H1 (cell line): ENCODE data around the gene TNNT3. TPM values are rescaled to one million over a fixed set of nuclear protein-coding genes. Genes with fewer than 3 reads are reported as not detected.

Experiments used
- CTCF ChIA-PET: fragments of 300-600 bp; sonication (Branson Sonifier 250); formaldehyde crosslinking; loops from one replicate; lab custom pipeline; 2021; ENCODE audit not compliant: partially characterized antibody; lab: Charles Lee
- POLR2A ChIA-PET: fragments of 300-600 bp; sonication (Branson Sonifier 250); formaldehyde crosslinking; loops from one replicate; lab custom pipeline; 2021; ENCODE audit warnings: inconsistent platforms; ENCODE audit not compliant: partially characterized antibody; lab: Charles Lee
- DNase-seq, 2 experiments: peaks; one replicate each; pipeline versions ENCODE4 v3.0.0 to v3.0.0-alpha.2; 2010 to 2022; ENCODE audit warnings: low spot score in 2 of 2, low read depth in 1 of 2, mixed read lengths in 1 of 2
- FAIRE-seq: peaks from 2 replicates; lab custom pipeline; 2011; peaks lifted over from hg19 to GRCh38; lab: Jason Lieb, UNC
- H2AFZ ChIP-seq: 2 replicates; pipeline ENCODE4 v1.8.1; 2012; ENCODE audit warnings: low read length, inconsistent platforms
- H2AK5ac ChIP-seq: 2 replicates; pipeline ENCODE4 v1.6.1; 2013; ENCODE audit warnings: low read depth, low read length
- H2BK120ac ChIP-seq: replicated peaks from 2 replicates; pipeline ENCODE3; 2013; ENCODE audit warnings: low read depth, low read length, inconsistent platforms
- H2BK12ac ChIP-seq: 2 replicates; pipeline ENCODE4 v1.6.1; 2013; ENCODE audit warnings: low read depth, low read length
- H2BK15ac ChIP-seq: 2 replicates; pipeline ENCODE4 v1.6.1; 2013; ENCODE audit warnings: low read length
- H2BK20ac ChIP-seq: 2 replicates; pipeline ENCODE4 v1.6.1; 2013; ENCODE audit warnings: low read length
- H2BK5ac ChIP-seq: 2 replicates; pipeline ENCODE4 v1.6.1; 2013; ENCODE audit warnings: low read depth, low read length
- H3K14ac ChIP-seq: 2 replicates; pipeline ENCODE4 v1.6.1; 2013; ENCODE audit warnings: inconsistent platforms; ENCODE audit not compliant: insufficient read length
- H3K18ac ChIP-seq: 2 replicates; pipeline ENCODE4 v1.6.1; 2013; ENCODE audit warnings: low read length; ENCODE audit errors: extremely low read depth
- H3K23ac ChIP-seq: 2 replicates; pipeline ENCODE4 v1.6.1; 2013; ENCODE audit warnings: inconsistent platforms; ENCODE audit not compliant: insufficient read length
- H3K23me2 ChIP-seq: 2 replicates; pipeline ENCODE4 v1.6.1; 2013; ENCODE audit warnings: low read depth, low read length
- H3K27ac ChIP-seq: 2 replicates; pipeline ENCODE4 v1.6.1; 2011; ENCODE audit warnings: low read depth, low read length, inconsistent platforms
- H3K27me3 ChIP-seq, 4 experiments: replicated peaks in 1 of 4; 1 replicate in 1 of 4; 2 replicates in 3 of 4; pipeline versions ENCODE4 v1.6.1 to v1.8.1; 2011 to 2013; ENCODE audit warnings: low read length in 3 of 4, mild to moderate bottlenecking in 3 of 4, inconsistent platforms in 2 of 4, mixed read lengths in 2 of 4, moderate library complexity in 1 of 4; ENCODE audit not compliant: control insufficient read depth in 3 of 4, insufficient read depth in 3 of 4; ENCODE audit errors: extremely low read depth in 1 of 4
- H3K36me3 ChIP-seq, 4 experiments: 2 replicates each; pipeline versions ENCODE4 v1.6.1 to v1.8.1; 2011 to 2013; ENCODE audit warnings: mild to moderate bottlenecking in 4 of 4, low read length in 3 of 4, moderate library complexity in 2 of 4, control low read depth in 1 of 4, inconsistent platforms in 1 of 4; ENCODE audit not compliant: insufficient read depth in 4 of 4, control insufficient read depth in 2 of 4
- H3K4ac ChIP-seq: replicated peaks from 2 replicates; pipeline ENCODE3; 2013; ENCODE audit warnings: low read length, low read depth, mixed read lengths, inconsistent platforms; ENCODE audit not compliant: insufficient read length
- H3K4me1 ChIP-seq, 4 experiments: replicated peaks in 1 of 4; 1 replicate in 1 of 4; 2 replicates in 3 of 4; pipeline versions ENCODE4 v1.6.1 to v1.8.1; 2011 to 2013; ENCODE audit warnings: low read length in 3 of 4, inconsistent platforms in 2 of 4, mixed read lengths in 1 of 4; ENCODE audit not compliant: insufficient read depth in 4 of 4, control insufficient read depth in 3 of 4
- H3K4me2 ChIP-seq, 2 experiments: 2 replicates each; pipeline versions ENCODE4 v1.6.1 to v1.8.1; 2011 to 2013; ENCODE audit warnings: low read depth in 2 of 2, low read length in 2 of 2, control low read depth in 1 of 2, inconsistent platforms in 1 of 2, mild to moderate bottlenecking in 1 of 2; ENCODE audit not compliant: insufficient read depth in 1 of 2
- H3K4me3 ChIP-seq, 4 experiments: fragments of 200-600, 300-600 bp in 1 of 4; sonication (generic), shearing (Covaris generic), sonication (Bioruptor Twin) in 1 of 4; 2 replicates each; pipeline versions ENCODE4 v1.5.1 to v1.8.1; 2011 to 2016; ENCODE audit warnings: low read length in 4 of 4, low read depth in 3 of 4, control low read depth in 2 of 4, inconsistent platforms in 2 of 4, mild to moderate bottlenecking in 2 of 4, mixed read lengths in 1 of 4, moderate library complexity in 1 of 4; ENCODE audit not compliant: insufficient read depth in 2 of 4; ENCODE audit errors: extremely low read depth in 1 of 4
- H3K56ac ChIP-seq: replicated peaks from 2 replicates; pipeline ENCODE3; 2013; ENCODE audit warnings: low read depth, mild to moderate bottlenecking, mixed read lengths, low read length, inconsistent platforms; ENCODE audit not compliant: insufficient read length
- H3K79me1 ChIP-seq: 2 replicates; pipeline ENCODE4 v1.6.1; 2013; ENCODE audit warnings: low read depth, low read length, control low read depth
- H3K79me2 ChIP-seq, 2 experiments: 2 replicates each; pipeline versions ENCODE4 v1.6.1 to v1.8.1; 2012 to 2013; ENCODE audit warnings: low read length in 2 of 2, mild to moderate bottlenecking in 2 of 2, inconsistent platforms in 1 of 2; ENCODE audit not compliant: insufficient read depth in 2 of 2, control insufficient read depth in 1 of 2
- H3K9ac ChIP-seq, 4 experiments: replicated peaks in 1 of 4; 1 replicate in 1 of 4; 2 replicates in 3 of 4; pipeline versions ENCODE4 v1.6.1 to v1.8.1; 2011 to 2013; ENCODE audit warnings: low read depth in 3 of 4, low read length in 3 of 4, control low read depth in 2 of 4, mild to moderate bottlenecking in 2 of 4, moderate library complexity in 2 of 4, inconsistent platforms in 1 of 4; ENCODE audit errors: extremely low read depth in 1 of 4
- H3K9me3 ChIP-seq, 2 experiments: 2 replicates each; pipeline versions ENCODE4 v1.6.1 to v1.8.1; 2012 to 2013; ENCODE audit warnings: mild to moderate bottlenecking in 2 of 2, moderate library complexity in 2 of 2, control low read depth in 1 of 2, inconsistent platforms in 1 of 2, low read depth in 1 of 2, low read length in 1 of 2, mixed read lengths in 1 of 2; ENCODE audit not compliant: insufficient read depth in 2 of 2
- H4K20me1 ChIP-seq, 2 experiments: replicated peaks in 1 of 2; 2 replicates each; pipeline versions ENCODE3 to v1.8.1; 2011 to 2013; ENCODE audit warnings: inconsistent platforms in 2 of 2, low read length in 2 of 2, mild to moderate bottlenecking in 1 of 2; ENCODE audit not compliant: insufficient read depth in 2 of 2, control insufficient read depth in 1 of 2
- H4K5ac ChIP-seq: 2 replicates; pipeline ENCODE4 v1.6.1; 2013; ENCODE audit warnings: low read length, low read depth, mixed read lengths, inconsistent platforms; ENCODE audit not compliant: insufficient read length
- H4K8ac ChIP-seq: 2 replicates; pipeline ENCODE4 v1.8.0; 2013; ENCODE audit warnings: mild to moderate bottlenecking, moderate library complexity, low read length, inconsistent platforms; ENCODE audit not compliant: insufficient read depth; ENCODE audit errors: extremely low read depth
- H4K91ac ChIP-seq: replicated peaks from 2 replicates; pipeline ENCODE3; 2013; ENCODE audit warnings: low read length, mixed read lengths, inconsistent platforms; ENCODE audit not compliant: insufficient read length
- BRCA1 ChIP-seq: IDR thresholded peaks from 2 replicates; pipeline ENCODE4 v1.6.1; 2012; ENCODE audit warnings: low read depth, low read length, improper control_type of control experiment
- CHD1 ChIP-seq: IDR thresholded peaks from 2 replicates; pipeline ENCODE4 v1.6.1; 2012; ENCODE audit warnings: low read depth, low read length, improper control_type of control experiment
- CREB1 ChIP-seq: IDR thresholded peaks from 2 replicates; pipeline ENCODE4 v1.6.1; 2012; ENCODE audit warnings: inconsistent platforms
- CTBP2 ChIP-seq: IDR thresholded peaks from 2 replicates; pipeline ENCODE4 v1.7.0; 2011; ENCODE audit warnings: borderline replicate concordance, mild to moderate bottlenecking, moderate library complexity, mixed read lengths, low read length; ENCODE audit not compliant: insufficient read depth, insufficient read length
- EGR1 ChIP-seq: IDR thresholded peaks from 2 replicates; pipeline ENCODE4 v1.6.1; 2011; ENCODE audit warnings: low read depth, low read length, borderline replicate concordance
- GABPA ChIP-seq: IDR thresholded peaks from 2 replicates; pipeline ENCODE4 v1.6.1; 2011; ENCODE audit warnings: mild to moderate bottlenecking, low read length, moderate library complexity, borderline replicate concordance; ENCODE audit not compliant: insufficient read depth
- GTF2F1 ChIP-seq: IDR thresholded peaks from 2 replicates; pipeline ENCODE4 v1.6.1; 2012; ENCODE audit warnings: low read depth, low read length, improper control_type of control experiment, borderline replicate concordance
- HDAC6 ChIP-seq: IDR thresholded peaks from one replicate; pipeline ENCODE4 v1.7.1; 2012; ENCODE audit warnings: low read depth, mild to moderate bottlenecking, inconsistent platforms, low read length, moderate library complexity
- JUND ChIP-seq: IDR thresholded peaks from 2 replicates; pipeline ENCODE4 v1.6.1; 2011; ENCODE audit warnings: mild to moderate bottlenecking, improper control_type of control experiment, low read length
- POLR2AphosphoS5 ChIP-seq: IDR thresholded peaks from 2 replicates; pipeline ENCODE4 v1.6.1; 2011; ENCODE audit warnings: low read depth, low read length
- POU5F1 ChIP-seq: IDR thresholded peaks from 2 replicates; pipeline ENCODE4 v1.6.1; 2011; ENCODE audit warnings: low read depth, mild to moderate bottlenecking, low read length, moderate library complexity
- RFX5 ChIP-seq: IDR thresholded peaks from 2 replicates; pipeline ENCODE4 v1.6.1; 2011; ENCODE audit warnings: low read depth, low read length, improper control_type of control experiment, borderline replicate concordance
- SUZ12 ChIP-seq: fragments of 200-600 bp; sonication (generic); IDR thresholded peaks from 2 replicates; pipeline ENCODE4 v1.6.1; 2012; ENCODE audit warnings: mild to moderate bottlenecking, inconsistent platforms, low read length, moderate library complexity, mixed read lengths
- WGBS, 2 experiments: shearing (Covaris generic) in 1 of 2; methylation state at CpG; one replicate each; pipeline versions ENCODE4 v1.1.6 to v1.1.7; 2013 to 2015; ENCODE audit warnings: low lambda C conversion rate in 2 of 2, mixed read lengths in 2 of 2, inconsistent platforms in 1 of 2, low coverage in 1 of 2, missing lambda C conversion rate in 1 of 2; ENCODE audit not compliant: insufficient replicate concordance in 2 of 2, insufficient coverage in 1 of 2, insufficient read length in 1 of 2; ENCODE audit errors: extremely low coverage in 1 of 2, missing lambda C conversion rate in 1 of 2; 5-methylcytosine and 5-hydroxymethylcytosine counted together
- polyA plus RNA-seq, 7 experiments: library from polyadenylated mRNA; depleted of rRNA in 3 of 7; stranded (reverse) in 5 of 7; unstranded in 2 of 7; fragments of >200 nt in 5 of 7; fragments of 200-250 nt in 2 of 7; gene quantifications; 1 replicate in 5 of 7; 2 replicates in 1 of 7; 4 replicates in 1 of 7; pipeline versions ENCODE4 v1.2.1 to v1.2.3, GENCODE V29; 2011 to 2013; ENCODE audit warnings: missing spikeins in 2 of 7, mixed read lengths in 2 of 7
- total RNA-seq: library from RNA; stranded (reverse); fragmentation: NEBNext Ultra II Directional; extraction: Animal tissue kit (Norgen Biotek cat#: 25700); gene quantifications from 2 replicates; pipeline ENCODE4 v1.2.1, GENCODE V29; 2021

Gene TNNT3
- total and polyA plus RNA-seq, 2 of the 8 experiments (the other 6 are each of a cell fraction or from before 2014, with no cell fraction given) = not detected

GRCh38 chr11:1968454-1969002 is 49.0 kb downstream of the TNNT3 start:
- no peak overlapping the region for H3K18ac ChIP-seq
- H4K8ac ChIP-seq = no peak overlapping the region
- H3K9ac ChIP-seq = no peak overlapping the region
- no peaks in the 10 kb centered on the region for H4K20me1 ChIP-seq
- no peak overlapping the region for H3K23ac ChIP-seq
- H2BK15ac ChIP-seq = no peak overlapping the region
- H4K5ac ChIP-seq = no peak overlapping the region
- no peak overlapping the region for H3K14ac ChIP-seq
- no peak overlapping the region for H3K4me3 ChIP-seq
- WGBS, 2 experiments = no CpG with 5 or more reads among the region's 24 CpGs
- H3K4me1 ChIP-seq = no peaks in the 10 kb centered on the region
- H3K27ac ChIP-seq = no peak overlapping the region
- H2BK5ac ChIP-seq = no peak overlapping the region
- POLR2A ChIA-PET = interaction anchor here (0.7 to 1.9 kb wide), 5 partner anchors 9 to 27 kb away, joined by 3 to 5 read pairs (median 3); partner anchors contain the start of gene MRPL23
- H2BK20ac ChIP-seq = no peak overlapping the region
- no peaks in the 10 kb centered on the region for H3K27me3 ChIP-seq
- no peak overlapping the region for H3K4me2 ChIP-seq
- H2BK120ac ChIP-seq = no peak overlapping the region
- no peak overlapping the region for H2AFZ ChIP-seq
- H2BK12ac ChIP-seq = no peak overlapping the region
- H3K79me2 ChIP-seq = no peaks in the 10 kb centered on the region
- no peak overlapping the region for H3K4ac ChIP-seq
- no peaks in the 10 kb centered on the region for H3K79me1 ChIP-seq
- H3K9me3 ChIP-seq = no peaks in the 10 kb centered on the region
- no peaks in the 10 kb centered on the region for H3K36me3 ChIP-seq
- FAIRE-seq (no peak), DNase-seq (no peak)
- H2AK5ac ChIP-seq = no peak overlapping the region
- H3K56ac ChIP-seq = no peak overlapping the region
- H4K91ac ChIP-seq = no peak overlapping the region
- CTCF ChIA-PET = interaction anchor here (0.7 to 6.6 kb wide), 19 partner anchors 8 to 275 kb away, joined by 3 to 100 read pairs (median 3); no protein-coding TSS in a partner anchor
- H3K23me2 ChIP-seq = no peaks in the 10 kb centered on the region
- TF ChIP-seq SUZ12 (no peak), HDAC6 (no peak), GABPA (no peak), CREB1 (no peak), JUND (no peak), GTF2F1 (no peak), CTBP2 (no peak), BRCA1 (no peak), EGR1 (no peak), POU5F1 (no peak), POLR2AphosphoS5 (no peak), CHD1 (no peak), RFX5 (no peak)
